SJCRH30 (cell line): ENCODE results near the gene GLOD5. TPM values are rescaled to one million over a fixed set of nuclear protein-coding genes. Genes with fewer than 3 reads are reported as not detected.
"Not testable (repeated sequence)": the region's sequence is repeated elsewhere in the genome, so short reads cannot be mapped to it uniquely, and the experiment has no call there.

Experiments
- DNase-seq, 2 experiments: peaks; one replicate each; pipeline ENCODE4 v3.0.0-alpha.2; 2015 to 2020
- H3K27ac ChIP-seq: fragments of 250-450 bp; sonication (Bioruptor Pico); 2 replicates; pipeline ENCODE4 v1.5.1; 2020; ENCODE audit warnings: mild to moderate bottlenecking, moderate library complexity
- H3K27me3 ChIP-seq: fragments of 250-450 bp; sonication (Bioruptor Pico); 2 replicates; pipeline ENCODE4 v1.5.1; 2020; ENCODE audit warnings: mild to moderate bottlenecking, moderate library complexity
- H3K36me3 ChIP-seq: fragments of 250-450 bp; sonication (Bioruptor Pico); 2 replicates; pipeline ENCODE4 v1.5.1; 2020; ENCODE audit warnings: mild to moderate bottlenecking, moderate library complexity
- H3K4me1 ChIP-seq: fragments of 250-450 bp; sonication (Bioruptor Pico); 2 replicates; pipeline ENCODE4 v1.5.1; 2020; ENCODE audit warnings: mild to moderate bottlenecking, moderate library complexity
- H3K4me3 ChIP-seq: fragments of 250-450 bp; sonication (Bioruptor Pico); 2 replicates; pipeline ENCODE4 v1.5.1; 2020; ENCODE audit warnings: mild to moderate bottlenecking, moderate library complexity
- H3K9me3 ChIP-seq: fragments of 250-450 bp; sonication (Bioruptor Pico); replicated peaks from 2 replicates; pipeline ENCODE4 v1.5.1; 2020; ENCODE audit warnings: mild to moderate bottlenecking, moderate library complexity
- total RNA-seq: library from RNA; depleted of rRNA; stranded (reverse); fragments of >200 nt; shearing (Covaris generic); gene quantifications from 2 replicates; pipeline ENCODE4 v1.2.3, GENCODE V29; 2014

The GLOD5 gene
- total RNA-seq, 1 experiment from 2014 or later, result not detected

GRCh38 chrX:48794911-48795515, 33.5 kb downstream of the GLOD5 start:
- Histone ChIP-seq H3K4me3 (no peak overlapping the region), H3K27ac (no peak overlapping the region), H3K27me3 (no peaks in the 10 kb centered on the region), H3K9me3 (no peaks in the 10 kb centered on the region), H3K4me1 (no peaks in the 10 kb centered on the region), H3K36me3 (no peaks in the 10 kb centered on the region)
- no peak for DNase-seq

DNA sequence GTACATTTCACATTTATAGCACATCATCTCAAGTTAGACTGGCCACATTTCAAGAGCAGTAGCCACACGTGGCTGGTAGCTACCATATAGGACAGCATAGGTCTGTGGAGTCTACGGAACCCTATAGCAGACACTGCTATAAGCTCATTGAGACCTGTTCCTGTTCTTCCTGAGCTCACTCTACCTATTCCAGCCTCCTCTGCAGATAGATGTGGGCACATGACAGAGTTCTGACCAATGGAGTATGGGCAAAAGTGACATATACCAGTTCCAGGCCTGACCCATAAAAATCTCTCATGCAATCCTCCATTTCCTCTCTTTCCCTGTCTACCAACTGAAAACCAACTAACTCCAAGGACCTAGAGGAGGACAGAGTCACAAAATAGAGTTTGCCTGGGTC, 36.8 kb downstream of the GLOD5 start:
- Histone ChIP-seq H3K36me3 (no peaks in the 10 kb centered on the region), H3K27ac (no peak overlapping the region), H3K4me1 (no peaks in the 10 kb centered on the region), H3K9me3 (no peaks in the 10 kb centered on the region), H3K4me3 (no peak overlapping the region), H3K27me3 (no peaks in the 10 kb centered on the region)
- no peak for DNase-seq

DNA sequence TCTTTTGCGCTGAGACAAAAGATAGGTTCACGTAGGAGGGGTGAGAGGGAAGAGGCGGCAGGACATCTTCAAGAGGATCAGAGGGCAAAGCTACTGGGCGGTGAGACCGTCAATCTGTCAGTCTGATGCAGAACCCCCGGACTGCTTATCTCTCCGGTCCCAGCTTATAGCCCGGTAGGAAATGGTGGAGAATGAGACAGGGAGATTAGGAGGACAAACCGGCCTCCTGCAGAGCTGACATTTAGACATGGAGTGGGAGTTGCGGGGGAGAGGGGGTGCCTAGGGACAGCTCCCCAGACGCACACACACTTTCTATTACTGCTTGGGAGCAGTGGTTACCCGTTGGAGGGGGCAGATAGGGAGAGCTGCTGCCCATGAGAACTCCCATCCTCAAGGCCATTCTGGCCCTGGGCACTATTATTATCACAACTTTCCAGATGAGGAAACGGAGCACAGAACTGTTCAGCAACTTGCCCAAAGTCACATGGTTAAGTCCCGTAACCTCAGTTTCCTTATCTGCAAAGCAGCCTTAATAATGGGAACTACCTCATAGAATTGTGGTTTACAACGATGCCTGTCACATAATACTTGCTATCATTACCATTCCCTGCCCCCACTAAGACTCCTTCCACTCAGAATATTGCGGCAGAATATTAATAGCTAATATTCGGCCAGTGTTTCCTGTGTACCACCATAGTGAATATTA, 39.2 kb downstream of the GLOD5 start:
- Histone ChIP-seq H3K36me3 (no peaks in the 10 kb centered on the region), H3K27ac (peak overlapping the region; percentile 99), H3K9me3 (no peaks in the 10 kb centered on the region), H3K27me3 (no peaks in the 10 kb centered on the region), H3K4me3 (peak overlapping the region; percentile 91), H3K4me1 (no peaks in the 10 kb centered on the region)
- no peak for DNase-seq

DNA sequence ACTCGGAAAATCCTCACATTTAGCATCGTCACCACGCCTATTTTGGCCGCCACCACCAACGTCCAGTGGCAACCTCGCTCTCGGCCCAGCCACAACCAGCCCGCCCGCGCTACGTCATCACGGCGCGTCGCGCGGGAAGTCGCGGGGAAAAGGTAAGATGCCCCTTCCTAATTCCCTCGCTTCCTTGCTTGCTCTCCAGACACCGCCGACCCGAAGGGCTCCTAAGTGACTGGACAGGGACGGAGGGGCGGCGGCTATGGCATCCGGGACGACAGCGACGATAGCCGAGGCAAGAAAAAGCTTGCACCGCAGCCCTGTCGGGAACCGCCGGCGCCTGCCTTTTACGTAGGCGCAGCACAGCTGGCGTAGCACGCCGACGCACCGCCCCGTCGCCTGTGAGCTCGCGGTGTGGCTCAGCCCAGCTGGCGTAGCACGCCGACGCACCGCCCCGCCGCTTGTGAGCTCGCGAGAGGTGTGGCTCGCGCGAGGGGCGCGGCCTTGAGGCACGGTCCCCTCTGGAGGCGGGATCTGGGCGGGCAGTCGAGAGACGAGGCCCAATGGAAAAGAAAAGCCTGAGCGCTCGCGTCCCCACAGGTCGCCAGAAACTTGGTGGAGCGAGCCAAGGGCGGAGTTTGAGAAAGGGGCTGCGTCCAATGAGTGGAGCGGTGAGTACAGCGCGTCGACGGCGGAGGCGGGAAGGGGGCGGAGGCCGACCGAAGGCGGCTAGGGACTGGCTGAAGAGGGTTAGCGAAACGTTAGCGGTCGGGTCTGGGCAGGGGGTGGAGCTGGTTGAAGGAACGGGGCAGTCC, 39.9 kb downstream of the GLOD5 start, which contains the start of gene HDAC6:
Gene HDAC6 (plus strand): TSS at position 788 of the 809 bp plus-strand sequence. CDS start 626 bp downstream, outside the sequence.
- H3K27ac ChIP-seq, result peak within 1 kb of the TSS; percentile 99
- H3K36me3 ChIP-seq, result no peaks in the 10 kb centered on the region
- H3K4me1 ChIP-seq, result no peaks in the 10 kb centered on the region
- no peaks in the 10 kb centered on the region for H3K9me3 ChIP-seq
- peak within 1 kb of the TSS; percentile 91 for H3K4me3 ChIP-seq
- peak; percentile 94 to 95 for DNase-seq
- H3K27me3 ChIP-seq, result no peaks in the 10 kb centered on the region

DNA sequence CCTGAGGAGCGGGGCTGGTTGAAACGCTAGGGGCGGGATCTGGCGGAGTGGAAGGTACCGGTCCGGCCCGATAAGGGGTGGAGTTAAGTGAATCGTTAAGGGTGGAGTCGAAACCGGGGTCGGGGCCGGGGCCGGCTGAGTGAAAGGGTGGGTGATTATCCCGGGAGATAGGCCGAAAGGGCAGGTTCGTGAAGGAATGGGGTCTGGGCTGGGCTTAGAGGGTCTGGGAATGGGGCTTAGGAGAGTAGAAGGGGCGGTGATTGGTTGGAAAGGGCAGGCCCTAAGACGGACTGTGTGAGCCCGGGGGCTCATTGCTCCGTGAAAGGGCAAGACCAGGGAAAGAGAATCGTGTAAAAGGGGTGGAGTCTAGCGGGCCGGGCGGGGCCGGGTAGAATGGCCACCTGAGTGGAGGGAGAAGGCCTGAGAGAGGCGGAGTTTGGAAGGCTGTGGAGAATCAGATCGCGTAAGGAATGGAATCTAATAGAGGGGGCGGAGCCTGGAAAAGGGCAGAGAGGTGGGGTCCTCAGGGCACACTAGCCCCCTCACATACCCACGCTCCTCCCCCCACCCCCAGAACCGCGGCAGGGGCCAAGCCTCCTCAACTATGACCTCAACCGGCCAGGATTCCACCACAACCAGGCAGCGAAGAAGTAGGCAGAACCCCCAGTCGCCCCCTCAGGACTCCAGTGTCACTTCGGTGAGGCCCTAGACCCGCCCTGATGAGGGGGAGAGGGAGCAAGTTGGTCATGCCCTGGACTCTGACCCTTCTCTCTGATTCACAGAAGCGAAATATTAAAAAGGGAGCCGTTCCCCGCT, 40.8 kb downstream of the GLOD5 start:
- peak; percentile 79 to 81 for DNase-seq
- Histone ChIP-seq H3K27ac (peak overlapping the region; percentile 87), H3K36me3 (no peaks in the 10 kb centered on the region), H3K4me3 (peak overlapping the region; percentile 77), H3K27me3 (no peaks in the 10 kb centered on the region), H3K4me1 (no peaks in the 10 kb centered on the region), H3K9me3 (no peaks in the 10 kb centered on the region)

DNA sequence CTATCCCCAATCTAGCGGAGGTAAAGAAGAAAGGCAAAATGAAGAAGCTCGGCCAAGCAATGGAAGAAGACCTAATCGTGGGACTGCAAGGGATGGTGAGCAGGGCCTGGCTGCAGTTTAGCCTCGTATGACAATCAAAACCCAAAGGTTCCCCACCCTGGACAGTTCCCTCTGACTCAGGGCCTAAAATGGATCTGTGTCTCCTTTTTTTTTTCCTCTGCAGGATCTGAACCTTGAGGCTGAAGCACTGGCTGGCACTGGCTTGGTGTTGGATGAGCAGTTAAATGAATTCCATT, 41.3 kb downstream of the GLOD5 start:
- Histone ChIP-seq H3K27me3 (no peaks in the 10 kb centered on the region), H3K36me3 (no peaks in the 10 kb centered on the region), H3K27ac (peak overlapping the region; percentile 87), H3K4me1 (no peaks in the 10 kb centered on the region), H3K9me3 (no peaks in the 10 kb centered on the region), H3K4me3 (peak overlapping the region; percentile 77)
- peak in 1 of 2 experiments; percentile 6 for DNase-seq

DNA sequence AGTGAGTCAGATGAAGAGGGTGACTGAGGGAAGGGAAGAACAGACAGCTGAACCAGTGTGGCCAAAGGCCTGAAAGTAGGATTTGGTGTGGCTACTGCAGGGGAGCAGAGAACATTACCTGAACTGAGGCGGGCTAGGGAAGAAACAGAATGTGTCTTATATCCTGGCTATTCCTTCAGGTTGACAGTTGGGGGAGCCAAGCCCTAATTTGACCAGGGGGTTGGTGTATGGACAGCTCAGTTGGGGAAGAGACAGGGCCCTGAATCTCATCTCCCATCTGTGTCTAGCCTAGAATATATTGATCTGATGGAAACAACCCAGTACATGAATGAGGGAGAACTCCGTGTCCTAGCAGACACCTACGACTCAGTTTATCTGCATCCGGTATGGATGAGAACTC, 44.5 kb downstream of the GLOD5 start:
- H3K36me3 ChIP-seq, result no peaks in the 10 kb centered on the region

GRCh38 chrX:48813644-48814043, 52.1 kb downstream of the GLOD5 start:
- no peak for DNase-seq
- no peak overlapping the region for H3K27ac ChIP-seq
- no peaks in the 10 kb centered on the region for H3K36me3 ChIP-seq
- no peaks in the 10 kb centered on the region for H3K9me3 ChIP-seq
- H3K27me3 ChIP-seq, result no peaks in the 10 kb centered on the region
- H3K4me1 ChIP-seq, result no peaks in the 10 kb centered on the region
- no peak overlapping the region for H3K4me3 ChIP-seq

More for the DNA sequence above, 44.5 kb downstream of the GLOD5 start:
- Histone ChIP-seq H3K27me3 (no peaks in the 10 kb centered on the region), H3K4me3 (no peak overlapping the region), H3K4me1 (no peaks in the 10 kb centered on the region), H3K27ac (no peak overlapping the region), H3K9me3 (no peaks in the 10 kb centered on the region)
- DNase-seq, result no peak

- Histone ChIP-seq H3K9me3 (no peaks in the 10 kb centered on the region), H3K36me3 (no peaks in the 10 kb centered on the region)
Measured at GRCh38 chrX:48814722-48815121, 53.2 kb downstream of the GLOD5 start.

GRCh38 chrX:48815266-48815665, 53.7 kb downstream of the GLOD5 start:
- Histone ChIP-seq H3K9me3 (no peaks in the 10 kb centered on the region), H3K36me3 (no peaks in the 10 kb centered on the region), H3K27me3 (no peaks in the 10 kb centered on the region), H3K27ac (no peak overlapping the region), H3K4me1 (no peaks in the 10 kb centered on the region), H3K4me3 (no peak overlapping the region)
- no peak for DNase-seq

More at GRCh38 chrX:48814722-48815121, 53.2 kb downstream of the GLOD5 start:
- Histone ChIP-seq H3K4me1 (no peaks in the 10 kb centered on the region), H3K27ac (no peak overlapping the region), H3K4me3 (no peak overlapping the region), H3K27me3 (no peaks in the 10 kb centered on the region)
- no peak for DNase-seq

DNA sequence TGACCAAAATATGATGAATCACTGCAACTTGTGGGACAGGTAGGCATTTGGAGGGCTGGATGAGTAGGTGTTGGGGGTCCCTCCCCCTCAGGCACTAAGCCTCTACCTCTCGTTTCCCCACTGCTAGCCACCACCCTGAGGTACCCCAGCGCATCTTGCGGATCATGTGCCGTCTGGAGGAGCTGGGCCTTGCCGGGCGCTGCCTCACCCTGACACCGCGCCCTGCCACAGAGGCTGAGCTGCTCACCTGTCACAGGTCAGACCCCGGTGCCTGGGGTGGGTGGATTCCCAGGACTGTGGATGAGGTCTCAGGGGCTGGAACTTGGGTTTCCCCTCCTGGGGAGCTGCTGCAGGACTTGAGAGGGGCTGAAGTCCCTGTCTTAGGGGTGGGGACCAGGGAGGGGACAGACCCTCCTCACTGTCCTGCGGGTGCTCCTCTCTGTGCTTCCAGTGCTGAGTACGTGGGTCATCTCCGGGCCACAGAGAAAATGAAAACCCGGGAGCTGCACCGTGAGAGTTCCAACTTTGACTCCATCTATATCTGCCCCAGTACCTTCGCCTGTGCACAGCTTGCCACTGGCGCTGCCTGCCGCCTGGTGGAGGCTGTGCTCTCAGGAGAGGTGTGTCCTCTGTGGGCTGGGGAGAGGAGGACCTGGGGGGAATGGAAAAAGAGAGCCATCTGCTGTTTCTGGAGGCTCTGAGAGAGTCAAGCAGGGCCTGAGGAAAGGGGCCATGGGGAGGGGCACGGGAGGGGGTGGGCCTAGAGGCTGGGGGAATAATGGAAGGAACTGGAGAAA, 54.7 kb downstream of the GLOD5 start:
- no peak overlapping the region for H3K4me3 ChIP-seq
- H3K9me3 ChIP-seq, result no peaks in the 10 kb centered on the region
- H3K27ac ChIP-seq, result no peak overlapping the region
- no peaks in the 10 kb centered on the region for H3K27me3 ChIP-seq
- H3K4me1 ChIP-seq, result no peaks in the 10 kb centered on the region
- no peak for DNase-seq
- no peaks in the 10 kb centered on the region for H3K36me3 ChIP-seq

GRCh38 chrX:48818098-48818497, 56.6 kb downstream of the GLOD5 start:
- Histone ChIP-seq H3K27ac (no peak overlapping the region), H3K36me3 (no peaks in the 10 kb centered on the region), H3K4me1 (no peaks in the 10 kb centered on the region), H3K4me3 (no peak overlapping the region), H3K9me3 (no peaks in the 10 kb centered on the region), H3K27me3 (no peaks in the 10 kb centered on the region)
- DNase-seq, result no peak

DNA sequence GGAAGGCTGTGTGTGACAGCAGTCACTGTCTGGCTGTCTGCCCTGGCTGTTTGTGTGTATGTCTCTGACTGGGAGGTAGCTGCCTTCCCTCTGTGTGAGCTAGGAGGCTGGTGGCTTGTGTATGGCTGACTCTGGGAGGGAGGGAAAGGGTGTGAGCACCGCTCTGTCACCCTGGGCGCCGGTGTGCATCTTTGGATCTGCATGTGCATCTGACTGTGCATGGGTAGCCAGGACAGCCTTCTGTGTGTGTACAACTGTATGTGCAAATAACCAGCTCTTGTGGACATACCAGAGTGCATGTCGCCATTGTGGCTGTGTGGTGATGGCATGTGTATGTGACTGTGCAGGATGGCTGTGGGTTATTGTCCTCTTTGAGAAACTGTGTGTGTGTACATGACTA, 57.3 kb downstream of the GLOD5 start:
- H3K9me3 ChIP-seq, result no peaks in the 10 kb centered on the region
- no peaks in the 10 kb centered on the region for H3K4me1 ChIP-seq
- no peaks in the 10 kb centered on the region for H3K36me3 ChIP-seq
- H3K4me3 ChIP-seq, result no peak overlapping the region
- no peak overlapping the region for H3K27ac ChIP-seq
- H3K27me3 ChIP-seq, result no peaks in the 10 kb centered on the region
- no peak for DNase-seq

DNA sequence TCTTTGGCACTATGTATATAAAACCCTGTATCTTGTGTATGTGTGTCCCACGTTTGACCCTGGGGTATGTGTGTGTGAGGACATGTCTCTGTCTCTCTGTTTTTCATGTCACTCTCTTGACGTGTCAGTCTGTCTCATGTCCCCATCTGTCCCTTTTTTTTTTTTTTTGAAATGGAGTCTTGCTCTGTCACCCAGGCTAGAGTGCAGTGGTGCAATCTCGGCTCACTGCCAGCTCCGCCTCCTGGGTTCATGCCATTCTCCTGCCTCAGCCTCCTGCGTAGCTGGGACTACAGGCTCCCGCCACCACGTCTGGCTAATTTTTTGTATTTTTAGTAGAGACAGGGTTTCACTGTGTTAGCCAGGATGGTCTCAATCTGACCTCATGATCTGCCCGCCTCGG, 57.8 kb downstream of the GLOD5 start:
- H3K27me3 ChIP-seq, H3K4me1 ChIP-seq, DNase-seq, H3K9me3 ChIP-seq, H3K36me3 ChIP-seq, H3K4me3 ChIP-seq, H3K27ac ChIP-seq: not testable (repeated sequence)
